ENCODE measurements around the gene PDCL3. TPM values are rescaled to one million over a fixed set of nuclear protein-coding genes. Genes with fewer than 3 reads are reported as not detected.

The PDCL3 gene
- total and polyA plus RNA-seq, 2 donors from 2014 or later, result 20.1 to 29.8 TPM

- no peak overlapping the region for H3K9ac ChIP-seq (ENCODE audit: low read length in 3 of 3)
- H3K4me3 ChIP-seq (ENCODE audit: low read length in 3 of 3), result no peak overlapping the region
These were observed 17.8 kb downstream of the PDCL3 start for GRCh38 chr2:100580367-100581276.

DNA sequence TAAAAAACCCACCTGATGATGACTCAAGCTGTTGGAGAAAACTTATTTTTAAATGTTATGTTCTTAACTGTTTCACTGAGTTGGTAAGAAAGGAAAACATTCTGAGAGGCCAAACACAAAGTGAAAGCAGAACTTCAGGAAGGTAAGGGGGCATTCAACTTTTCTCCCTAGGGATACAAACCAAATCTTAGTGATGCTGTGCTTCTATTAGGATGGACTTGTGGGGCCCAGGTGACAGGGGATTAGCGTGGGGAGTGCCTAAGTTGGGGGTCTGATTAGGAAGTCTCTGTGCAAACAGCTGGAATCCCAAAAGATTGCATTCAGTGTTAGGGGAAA lies 18.5 kb downstream of the PDCL3 start:
- H3K27ac ChIP-seq (ENCODE audit: low read depth in 2 of 2, low read length in 2 of 2), result no peak overlapping the region
- no peaks in the 10 kb centered on the region for H3K4me1 ChIP-seq (ENCODE audit: control insufficient read depth in 2 of 3, insufficient read depth in 2 of 3, low read depth in 1 of 3, low read length in 3 of 3)
- intact Hi-C loops (cut with DNase I), result no loop called here
- TF ChIP-seq, protein P1, sequence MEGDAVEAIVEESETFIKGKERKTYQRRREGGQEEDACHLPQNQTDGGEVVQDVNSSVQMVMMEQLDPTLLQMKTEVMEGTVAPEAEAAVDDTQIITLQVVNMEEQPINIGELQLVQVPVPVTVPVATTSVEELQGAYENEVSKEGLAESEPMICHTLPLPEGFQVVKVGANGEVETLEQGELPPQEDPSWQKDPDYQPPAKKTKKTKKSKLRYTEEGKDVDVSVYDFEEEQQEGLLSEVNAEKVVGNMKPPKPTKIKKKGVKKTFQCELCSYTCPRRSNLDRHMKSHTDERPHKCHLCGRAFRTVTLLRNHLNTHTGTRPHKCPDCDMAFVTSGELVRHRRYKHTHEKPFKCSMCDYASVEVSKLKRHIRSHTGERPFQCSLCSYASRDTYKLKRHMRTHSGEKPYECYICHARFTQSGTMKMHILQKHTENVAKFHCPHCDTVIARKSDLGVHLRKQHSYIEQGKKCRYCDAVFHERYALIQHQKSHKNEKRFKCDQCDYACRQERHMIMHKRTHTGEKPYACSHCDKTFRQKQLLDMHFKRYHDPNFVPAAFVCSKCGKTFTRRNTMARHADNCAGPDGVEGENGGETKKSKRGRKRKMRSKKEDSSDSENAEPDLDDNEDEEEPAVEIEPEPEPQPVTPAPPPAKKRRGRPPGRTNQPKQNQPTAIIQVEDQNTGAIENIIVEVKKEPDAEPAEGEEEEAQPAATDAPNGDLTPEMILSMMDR (IDR thresholded peaks at IDR 0.05; ENCODE audit: borderline replicate concordance, extremely low read depth, insufficient read depth), result no peak
- H3K27me3 ChIP-seq (ENCODE audit: control insufficient read depth, insufficient read depth, low read length), result no peaks in the 10 kb centered on the region
- no peak for DNase-seq
- FAIRE-seq, result no peak
- H3K4me3 ChIP-seq (ENCODE audit: low read length in 3 of 3), result no peak overlapping the region
- no peak overlapping the region for H3K9ac ChIP-seq (ENCODE audit: low read length in 3 of 3)
- H3K36me3 ChIP-seq (ENCODE audit: control insufficient read depth in 2 of 3, insufficient read depth in 3 of 3, low read length in 3 of 3), result no peaks in the 10 kb centered on the region
- H3K9me3 ChIP-seq (ENCODE audit: control insufficient read depth in 2 of 3, insufficient read depth in 1 of 3, low read length in 3 of 3), result no peaks in the 10 kb centered on the region

More at GRCh38 chr2:100580367-100581276, 17.8 kb downstream of the PDCL3 start:
- Histone ChIP-seq H3K27me3 (ENCODE audit: control insufficient read depth, insufficient read depth, low read length) (no peaks in the 10 kb centered on the region), H3K36me3 (ENCODE audit: control insufficient read depth in 2 of 3, insufficient read depth in 3 of 3, low read length in 3 of 3) (no peaks in the 10 kb centered on the region), H3K9me3 (ENCODE audit: control insufficient read depth in 2 of 3, insufficient read depth in 1 of 3, low read length in 3 of 3) (no peaks in the 10 kb centered on the region), H3K27ac (ENCODE audit: low read depth in 2 of 2, low read length in 2 of 2) (no peak overlapping the region), H3K4me1 (ENCODE audit: control insufficient read depth in 2 of 3, insufficient read depth in 2 of 3, low read depth in 1 of 3, low read length in 3 of 3) (no peaks in the 10 kb centered on the region)
- intact Hi-C loops (cut with DNase I), result no loop called here
- TF ChIP-seq, protein P1 (IDR thresholded peaks at IDR 0.05; ENCODE audit: borderline replicate concordance, extremely low read depth, insufficient read depth), result no peak
- peak in 1 of 5 donors; percentile 4 for DNase-seq
- FAIRE-seq, result no peak

DNA sequence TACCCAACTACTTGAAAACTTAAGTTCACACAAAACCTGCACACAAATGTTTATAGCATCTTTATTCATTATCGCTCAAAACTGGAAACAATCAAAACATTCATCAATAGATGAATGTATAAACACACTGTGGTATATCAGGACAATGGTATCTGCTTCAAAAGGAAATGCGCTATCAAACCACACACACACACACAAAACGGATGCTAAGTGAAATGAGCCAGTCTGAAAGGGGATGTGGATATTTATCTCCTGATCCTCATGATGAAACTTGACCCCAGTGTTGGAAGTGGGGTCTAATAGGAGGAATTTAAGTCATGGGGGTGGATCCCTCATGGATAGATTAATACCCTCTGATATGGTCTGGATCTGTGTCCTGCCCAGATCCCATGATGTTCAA lies 22.0 kb downstream of the PDCL3 start:
- no peaks in the 10 kb centered on the region for H3K36me3 ChIP-seq (ENCODE audit: control insufficient read depth in 2 of 3, insufficient read depth in 3 of 3, low read length in 3 of 3)

More for the DNA sequence above, 22.0 kb downstream of the PDCL3 start:
- H3K9me3 ChIP-seq (ENCODE audit: control insufficient read depth in 2 of 3, insufficient read depth in 1 of 3, low read length in 3 of 3), result no peaks in the 10 kb centered on the region
- no peak overlapping the region for H3K4me3 ChIP-seq (ENCODE audit: low read length in 3 of 3)
- intact Hi-C loops (cut with DNase I), result no loop called here
- no peak for FAIRE-seq
- H3K9ac ChIP-seq (ENCODE audit: low read length in 3 of 3), result no peak overlapping the region
- TF ChIP-seq, protein P1 (IDR thresholded peaks at IDR 0.05; ENCODE audit: borderline replicate concordance, extremely low read depth, insufficient read depth), result no peak
- H3K27ac ChIP-seq (ENCODE audit: low read depth in 2 of 2, low read length in 2 of 2), result no peak overlapping the region
- no peaks in the 10 kb centered on the region for H3K4me1 ChIP-seq (ENCODE audit: control insufficient read depth in 2 of 3, insufficient read depth in 2 of 3, low read depth in 1 of 3, low read length in 3 of 3)
- no peak for DNase-seq
- no peaks in the 10 kb centered on the region for H3K27me3 ChIP-seq (ENCODE audit: control insufficient read depth, insufficient read depth, low read length)
